ENCODE results near the gene ITGAD.

ITGAD gene

DNA sequence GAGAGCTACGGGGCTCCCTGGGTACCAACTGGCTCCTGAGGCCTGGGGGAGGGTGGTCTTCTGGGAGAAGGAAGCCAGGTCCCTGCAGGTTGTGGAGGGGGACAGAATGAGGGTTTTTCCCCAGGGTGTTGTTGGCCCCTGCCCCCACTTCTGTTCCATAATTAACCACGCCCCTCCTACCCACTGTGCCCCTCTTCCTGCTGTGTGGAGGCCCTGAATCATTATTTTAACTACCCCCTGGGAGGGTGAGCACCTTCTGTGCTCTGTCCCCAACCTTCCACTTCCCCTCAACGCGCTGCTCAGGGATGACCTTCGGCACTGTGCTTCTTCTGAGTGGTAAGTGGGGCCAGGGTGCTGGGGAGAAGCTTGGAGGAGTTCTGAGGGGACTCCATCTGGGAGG, at the start of gene ITGAD:
TSS of gene ITGAD (plus strand) at position 280 of the 400 bp plus-strand sequence. CDS start at position 306, 26 bp downstream.
- DNase-seq, result no peak

DNA sequence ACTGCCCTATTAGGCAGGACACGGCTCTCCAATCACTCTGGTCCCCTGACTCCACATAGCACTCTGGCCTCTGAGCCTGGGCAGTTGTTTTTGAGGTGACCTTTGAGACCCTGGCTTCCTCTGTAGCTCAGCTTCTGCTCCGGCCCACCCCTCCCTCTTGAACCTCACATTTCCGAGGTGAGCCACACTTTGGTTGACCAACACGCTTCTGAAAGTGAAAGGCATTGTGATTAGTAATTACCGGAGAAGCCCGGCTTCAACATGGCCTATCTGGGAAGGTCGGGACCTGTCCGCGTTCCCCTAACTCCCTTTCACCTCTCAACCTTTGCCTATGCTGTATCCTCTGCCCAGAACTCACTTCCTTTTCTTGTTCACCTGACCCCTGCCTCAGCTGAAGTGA, 48.4 kb upstream of the ITGAD start:
- no peak for DNase-seq

DNA sequence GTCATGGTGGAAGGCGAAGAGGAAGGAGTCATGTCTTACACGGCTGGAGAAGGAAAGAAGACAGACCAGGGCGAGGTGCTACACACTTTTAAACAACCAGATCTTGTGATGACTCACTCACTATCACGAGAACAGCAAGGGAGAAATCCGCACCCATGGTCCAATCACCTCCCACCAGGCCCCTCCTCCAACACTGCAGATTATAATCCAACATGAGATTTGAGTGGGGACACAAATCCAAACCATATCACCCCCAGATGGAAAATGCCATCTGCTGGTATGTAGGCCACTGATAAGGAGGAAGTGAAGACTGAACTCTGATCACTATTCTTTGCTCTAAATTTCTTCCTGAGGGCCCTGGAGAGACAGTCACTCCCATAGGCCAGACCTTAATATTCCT, 45.7 kb upstream of the ITGAD start:
- no peak for DNase-seq

DNA sequence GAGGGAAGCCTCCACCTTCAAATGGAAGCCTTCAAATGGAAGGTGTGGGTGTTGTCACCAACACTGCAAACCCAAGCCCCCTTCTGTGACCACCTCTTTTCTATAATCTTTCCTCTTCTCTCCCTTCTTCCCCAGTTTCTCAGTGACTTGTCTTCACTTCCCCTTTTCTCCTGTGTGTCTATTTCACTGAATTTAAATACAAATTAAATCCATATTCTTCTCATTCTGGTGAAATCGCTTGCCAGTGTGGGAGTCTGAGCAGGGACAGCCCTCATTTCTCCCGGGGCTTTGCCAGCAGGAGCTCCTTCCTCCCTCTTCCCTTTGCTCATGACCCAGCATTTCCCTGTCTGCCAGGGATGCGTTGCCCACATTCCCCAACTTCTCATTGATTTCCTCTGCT, 44.6 kb upstream of the ITGAD start:
- no peak for DNase-seq

DNA sequence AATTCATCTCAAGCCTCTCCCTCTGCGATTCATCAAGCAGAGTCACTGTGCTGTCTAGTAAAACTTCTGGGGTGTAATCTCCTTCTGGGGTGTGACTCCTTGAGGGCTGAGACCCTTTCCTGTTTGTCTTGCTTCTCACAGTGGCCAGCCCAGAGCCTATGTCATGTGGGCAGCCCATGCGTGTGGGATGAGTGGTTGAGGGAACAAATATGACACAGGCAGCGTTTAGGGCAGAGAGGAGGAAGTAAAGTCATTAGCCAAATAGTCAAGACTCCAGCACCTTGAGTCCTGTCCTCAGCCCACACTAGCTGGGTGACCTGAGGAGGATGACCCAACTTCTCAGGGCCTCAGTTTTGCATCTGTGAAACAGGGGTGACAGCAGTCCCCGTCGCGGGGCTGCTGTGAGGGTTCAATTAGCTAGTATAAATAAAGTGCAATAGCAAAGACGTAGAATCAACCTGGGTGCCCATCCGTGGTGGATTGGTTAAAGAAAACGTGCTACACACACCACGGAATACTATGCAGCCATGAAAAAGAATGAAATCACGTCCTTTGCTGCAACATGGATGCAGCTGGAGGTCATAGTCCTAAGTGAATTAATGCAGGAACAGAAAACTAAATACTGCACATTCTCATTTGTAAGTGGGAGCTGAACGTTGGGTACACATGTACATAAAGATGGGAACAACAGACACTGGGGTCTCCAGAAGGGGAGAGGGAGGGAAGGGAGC, 42.7 kb upstream of the ITGAD start:
- no peak for DNase-seq

DNA sequence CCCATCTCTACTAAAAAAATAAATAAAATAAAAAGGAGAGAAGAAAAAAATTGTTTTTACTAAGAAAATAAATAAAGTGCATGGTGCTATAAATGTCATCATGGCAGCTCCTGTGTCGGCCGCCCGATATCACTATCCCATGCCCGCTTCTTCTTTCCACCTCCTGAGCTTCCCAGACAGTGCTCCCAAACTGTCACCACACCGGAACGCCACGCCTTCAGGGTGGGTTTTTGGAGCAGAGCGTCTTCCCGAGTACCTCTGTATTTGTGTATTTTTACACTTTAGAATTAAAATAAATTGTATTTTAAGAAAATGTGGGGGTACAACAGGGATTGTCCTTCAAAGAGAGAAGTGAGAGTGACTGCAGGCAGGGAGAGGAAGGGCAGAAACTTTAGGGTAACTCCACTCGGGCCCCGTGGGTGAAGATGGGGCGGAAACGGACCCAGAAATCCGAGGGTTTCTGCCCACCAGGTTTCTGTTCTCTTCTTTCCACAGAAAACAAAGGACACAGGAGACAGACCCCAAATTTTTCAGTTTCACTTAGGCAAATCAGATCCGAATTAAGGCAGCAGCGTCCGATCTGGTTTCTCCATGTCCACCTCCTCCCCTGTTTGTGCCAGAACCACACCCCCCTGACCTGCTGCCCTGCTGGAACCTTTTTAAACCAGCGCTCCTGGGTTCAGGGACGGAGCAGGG, 41.7 kb upstream of the ITGAD start:
- DNase-seq, result no peak

DNA sequence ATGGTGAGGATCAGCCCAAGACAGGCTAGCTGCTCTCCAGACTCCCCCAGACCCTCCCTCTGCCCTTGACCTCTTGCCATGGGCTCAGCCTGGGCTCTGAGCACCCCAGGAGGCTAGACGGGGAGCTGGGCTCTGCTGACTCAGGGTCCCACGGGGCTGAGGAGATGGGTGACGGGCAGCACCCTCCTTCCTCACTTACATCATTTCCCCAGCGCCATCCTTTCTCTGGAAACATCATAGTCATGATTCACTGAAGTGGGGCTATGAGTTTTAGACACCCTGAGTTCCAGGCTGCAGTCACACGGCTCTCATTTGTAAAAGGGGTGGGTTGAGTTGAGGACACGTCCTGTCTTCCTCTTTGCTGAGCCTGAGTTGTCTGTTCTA, 41.2 kb upstream of the ITGAD start:
- no peak for DNase-seq

DNA sequence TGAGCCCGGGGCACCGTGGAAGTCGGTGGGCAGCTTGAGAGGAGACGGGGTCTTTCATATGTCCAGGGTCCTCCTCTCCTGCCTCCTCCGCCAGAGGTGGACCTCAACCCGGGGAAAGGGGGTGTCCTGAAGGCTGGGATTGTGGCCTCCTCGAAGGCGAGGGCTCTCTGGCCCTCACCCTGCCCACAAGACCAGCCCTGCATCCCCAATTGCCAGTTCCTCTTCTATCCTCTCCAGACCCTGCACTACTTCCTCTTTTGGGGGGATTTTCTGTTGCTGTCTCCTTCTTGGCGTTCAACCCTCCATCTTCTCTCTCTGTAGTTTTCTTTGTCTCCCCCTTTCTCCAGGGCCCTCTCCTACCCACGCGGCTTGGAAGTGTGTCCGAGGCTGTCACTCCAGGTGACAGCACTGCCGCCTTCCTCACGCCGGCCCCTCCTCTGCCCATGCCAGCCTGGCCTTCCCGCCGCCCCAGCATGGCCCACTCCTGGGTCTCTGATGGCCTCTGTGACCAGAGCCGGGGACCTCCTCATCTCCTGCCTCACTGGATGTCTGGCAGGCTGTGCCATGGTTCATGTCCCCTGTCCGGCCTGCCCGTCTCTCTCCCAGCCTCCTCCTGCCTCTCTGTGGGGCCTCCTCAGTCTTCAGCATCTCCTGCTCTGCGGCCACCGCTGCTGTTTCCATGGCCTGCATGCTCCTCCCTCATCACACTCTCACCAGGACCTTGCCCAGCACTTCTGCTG, 40.6 kb upstream of the ITGAD start:
- no peak for DNase-seq

DNA sequence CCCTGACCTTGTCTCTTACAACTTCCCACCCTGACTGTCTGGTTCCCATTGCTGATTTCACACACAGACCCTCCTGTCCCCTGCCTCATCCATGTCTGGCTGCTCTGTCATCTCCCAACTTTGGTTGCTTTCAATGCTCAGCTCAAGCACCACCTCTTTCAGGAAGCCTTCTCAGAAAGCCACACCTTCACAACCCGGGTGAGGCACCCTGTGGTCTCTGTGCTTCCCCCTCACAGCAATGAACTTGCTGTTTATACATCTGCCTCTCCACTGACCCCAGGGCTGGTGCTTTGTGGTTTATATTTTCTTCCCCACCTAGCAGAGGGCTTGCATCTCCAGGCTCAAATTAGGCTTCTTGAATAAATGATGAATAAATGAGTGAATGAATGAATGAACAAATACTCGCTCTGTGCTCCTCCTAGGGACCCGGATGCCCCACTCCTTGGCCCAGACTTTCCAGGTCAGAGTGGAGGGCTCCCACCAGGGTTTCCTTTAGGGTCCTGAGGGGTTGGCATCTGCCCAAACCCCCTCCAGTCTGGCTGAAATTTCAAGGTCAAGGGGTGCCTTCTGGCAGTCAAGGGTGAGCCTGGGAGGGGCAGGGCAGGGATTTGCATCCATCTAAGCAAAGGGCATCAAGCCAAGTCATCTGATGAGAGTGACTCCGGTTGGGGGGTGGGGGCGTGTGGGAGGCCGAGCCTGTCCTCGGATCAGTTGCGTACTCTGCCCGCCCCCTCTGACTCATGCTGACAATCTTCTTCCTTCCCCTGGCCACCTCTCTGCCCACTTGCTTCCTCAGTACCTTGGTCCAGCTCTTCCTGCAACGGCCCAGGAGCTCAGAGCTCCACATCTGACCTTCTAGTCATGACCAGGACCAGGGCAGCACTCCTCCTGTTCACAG, 38.5 kb upstream of the ITGAD start, which contains the start of gene ITGAX:
TSS of gene ITGAX (plus strand) at position 783 of the 898 bp plus-strand sequence. CDS start at position 862, 79 bp downstream.
- DNase-seq, result no peak

DNA sequence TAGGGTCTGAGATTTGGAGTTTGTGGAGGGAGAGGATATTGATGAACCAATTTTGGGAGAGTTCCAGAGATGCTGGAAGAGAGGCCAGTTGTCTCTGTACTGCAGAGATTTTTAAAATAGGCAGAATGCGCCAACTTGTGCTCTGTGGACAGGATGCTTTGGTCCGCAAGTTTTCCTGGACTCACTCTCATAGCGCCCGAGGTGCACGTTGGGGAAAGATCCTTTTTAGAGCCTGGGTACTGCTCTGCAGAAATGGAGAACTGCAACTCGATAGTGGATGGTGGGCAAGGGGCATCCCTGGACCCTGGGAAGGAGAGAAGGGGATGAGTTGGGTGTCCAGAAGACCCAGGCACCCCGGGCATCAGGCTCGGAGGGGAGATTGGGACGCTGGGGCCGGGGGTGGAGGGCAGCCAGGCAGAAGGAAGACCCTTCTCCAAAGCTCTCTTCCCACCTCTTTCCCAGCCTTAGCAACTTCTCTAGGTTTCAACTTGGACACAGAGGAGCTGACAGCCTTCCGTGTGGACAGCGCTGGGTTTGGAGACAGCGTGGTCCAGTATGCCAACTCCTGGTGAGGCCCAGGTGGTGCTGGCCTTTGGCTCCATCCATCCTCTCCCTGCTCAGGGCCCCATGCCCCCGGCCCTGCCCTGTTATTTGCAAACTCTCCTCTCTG, 37.6 kb upstream of the ITGAD start:
- DNase-seq, result no peak

DNA sequence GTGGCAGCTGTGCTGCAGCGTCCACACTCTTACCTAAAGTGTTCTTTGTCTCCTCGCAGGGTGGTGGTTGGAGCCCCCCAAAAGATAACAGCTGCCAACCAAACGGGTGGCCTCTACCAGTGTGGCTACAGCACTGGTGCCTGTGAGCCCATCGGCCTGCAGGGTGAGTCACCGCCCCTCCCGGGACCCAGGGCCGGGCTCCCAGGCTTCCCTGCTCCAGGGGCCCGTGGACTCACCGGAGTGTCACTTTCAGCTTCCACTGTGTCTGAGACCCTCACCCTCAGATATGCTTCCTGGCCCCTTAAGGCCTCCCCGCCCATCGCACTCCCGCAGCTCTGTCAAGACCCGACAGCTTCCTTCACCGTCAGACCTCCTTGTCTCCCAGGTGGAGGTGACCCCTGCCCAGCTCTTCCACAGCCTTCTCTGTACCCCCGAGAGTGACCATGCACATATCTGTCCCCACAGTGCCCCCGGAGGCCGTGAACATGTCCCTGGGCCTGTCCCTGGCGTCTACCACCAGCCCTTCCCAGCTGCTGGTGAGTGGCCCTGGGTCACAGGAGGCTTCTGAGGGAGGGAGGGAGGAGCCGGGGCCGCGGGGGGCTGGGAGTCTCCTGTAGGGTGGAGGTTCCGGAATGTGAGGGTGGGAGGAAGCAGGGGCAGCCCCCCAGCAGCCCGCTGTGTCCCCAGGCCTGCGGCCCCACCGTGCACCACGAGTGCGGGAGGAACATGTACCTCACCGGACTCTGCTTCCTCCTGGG, 36.4 kb upstream of the ITGAD start:
- DNase-seq, result no peak

DNA sequence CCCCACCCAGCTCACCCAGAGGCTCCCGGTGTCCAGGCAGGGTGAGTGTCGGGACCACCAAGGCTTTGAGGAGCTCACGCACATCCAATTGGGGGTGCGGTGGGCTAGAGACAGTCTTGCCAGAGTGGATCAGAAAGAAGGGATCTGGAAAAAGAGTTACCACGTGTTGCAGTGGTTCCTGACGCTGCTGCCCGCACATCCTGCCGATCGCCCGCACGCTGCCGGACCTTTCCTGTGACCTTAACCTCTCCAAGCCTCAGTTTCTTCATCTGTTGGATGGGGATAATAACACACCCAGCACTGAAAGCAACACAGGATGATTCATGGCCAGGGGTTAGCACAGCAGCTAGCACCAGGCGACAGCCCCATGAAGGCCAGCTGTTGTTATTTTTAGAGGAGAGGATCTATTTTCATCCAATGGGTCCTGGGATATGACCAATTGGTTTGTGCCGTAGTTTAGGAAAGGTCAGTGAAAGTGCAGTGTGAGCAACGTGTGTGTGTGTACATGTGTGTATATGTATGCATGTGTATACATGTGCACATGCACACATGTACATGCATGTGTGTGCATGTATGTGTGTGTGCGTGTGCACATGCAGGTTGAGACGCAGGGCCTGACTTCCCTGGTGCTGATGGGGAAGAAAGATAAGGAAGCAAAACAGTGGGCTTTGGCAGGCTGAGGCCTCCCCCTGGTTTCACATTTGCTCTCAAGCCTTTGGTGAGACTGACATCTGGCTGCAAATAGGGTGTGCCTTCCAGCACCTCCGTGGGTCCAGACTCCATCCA, 35.6 kb upstream of the ITGAD start:
- DNase-seq, result no peak

DNA sequence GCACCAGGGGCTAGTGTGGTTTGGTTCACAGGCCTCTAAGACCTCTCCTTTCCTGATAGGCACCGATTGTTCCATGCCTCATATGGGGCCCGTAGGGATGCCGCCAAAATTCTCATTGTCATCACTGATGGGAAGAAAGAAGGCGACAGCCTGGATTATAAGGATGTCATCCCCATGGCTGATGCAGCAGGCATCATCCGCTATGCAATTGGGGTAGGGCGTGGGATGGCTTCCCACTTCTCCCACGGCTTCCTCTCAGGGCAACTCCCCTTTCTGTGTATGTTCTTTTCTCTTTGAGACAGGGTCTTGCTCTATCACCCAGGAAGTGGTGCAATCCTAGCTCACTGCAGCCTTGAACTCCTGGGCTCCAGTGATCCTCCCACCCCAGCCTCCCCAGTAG, 32.9 kb upstream of the ITGAD start:
- DNase-seq, result no peak

DNA sequence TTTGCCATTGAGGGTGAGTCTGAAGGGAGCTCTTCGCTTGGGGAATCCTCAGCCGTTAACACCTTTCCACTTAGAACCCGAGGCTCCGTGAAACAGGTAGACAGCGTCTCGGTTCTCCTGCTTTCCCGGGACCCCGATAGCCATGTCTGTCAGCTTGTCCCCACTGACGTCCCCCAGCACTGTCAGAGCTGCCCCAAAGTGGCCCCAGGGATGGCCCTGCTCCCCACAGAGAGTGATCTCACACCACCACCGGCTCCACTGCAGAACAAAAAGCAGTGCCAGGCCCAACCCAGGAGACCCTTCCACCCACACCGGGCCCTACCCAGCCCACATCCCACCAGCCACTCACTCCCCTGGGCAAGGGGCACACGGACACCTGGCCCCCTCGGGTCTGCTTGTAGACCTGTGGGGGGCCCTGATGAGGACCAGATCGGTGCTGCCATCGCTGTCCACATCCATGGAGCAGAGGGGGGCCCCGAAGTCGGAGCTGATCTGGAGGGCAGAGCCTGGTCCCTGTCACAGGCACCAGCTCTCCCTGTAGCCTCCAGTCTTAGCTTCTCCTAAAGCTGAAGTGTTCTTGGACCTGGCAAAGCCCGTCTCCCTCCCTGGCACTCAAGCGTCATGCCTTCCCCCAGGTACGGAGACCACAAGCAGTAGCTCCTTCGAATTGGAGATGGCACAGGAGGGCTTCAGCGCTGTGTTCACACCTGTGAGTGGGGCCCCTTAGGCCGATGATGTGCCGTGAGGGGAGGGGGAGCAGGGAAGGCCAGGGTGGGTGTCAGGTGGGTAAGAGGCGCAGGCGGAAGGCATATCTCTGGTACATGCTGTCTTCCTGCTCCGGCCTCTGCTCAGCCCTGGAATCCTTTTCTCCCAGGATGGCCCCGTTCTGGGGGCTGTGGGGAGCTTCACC, 31.7 kb upstream of the ITGAD start:
- DNase-seq, result no peak

DNA sequence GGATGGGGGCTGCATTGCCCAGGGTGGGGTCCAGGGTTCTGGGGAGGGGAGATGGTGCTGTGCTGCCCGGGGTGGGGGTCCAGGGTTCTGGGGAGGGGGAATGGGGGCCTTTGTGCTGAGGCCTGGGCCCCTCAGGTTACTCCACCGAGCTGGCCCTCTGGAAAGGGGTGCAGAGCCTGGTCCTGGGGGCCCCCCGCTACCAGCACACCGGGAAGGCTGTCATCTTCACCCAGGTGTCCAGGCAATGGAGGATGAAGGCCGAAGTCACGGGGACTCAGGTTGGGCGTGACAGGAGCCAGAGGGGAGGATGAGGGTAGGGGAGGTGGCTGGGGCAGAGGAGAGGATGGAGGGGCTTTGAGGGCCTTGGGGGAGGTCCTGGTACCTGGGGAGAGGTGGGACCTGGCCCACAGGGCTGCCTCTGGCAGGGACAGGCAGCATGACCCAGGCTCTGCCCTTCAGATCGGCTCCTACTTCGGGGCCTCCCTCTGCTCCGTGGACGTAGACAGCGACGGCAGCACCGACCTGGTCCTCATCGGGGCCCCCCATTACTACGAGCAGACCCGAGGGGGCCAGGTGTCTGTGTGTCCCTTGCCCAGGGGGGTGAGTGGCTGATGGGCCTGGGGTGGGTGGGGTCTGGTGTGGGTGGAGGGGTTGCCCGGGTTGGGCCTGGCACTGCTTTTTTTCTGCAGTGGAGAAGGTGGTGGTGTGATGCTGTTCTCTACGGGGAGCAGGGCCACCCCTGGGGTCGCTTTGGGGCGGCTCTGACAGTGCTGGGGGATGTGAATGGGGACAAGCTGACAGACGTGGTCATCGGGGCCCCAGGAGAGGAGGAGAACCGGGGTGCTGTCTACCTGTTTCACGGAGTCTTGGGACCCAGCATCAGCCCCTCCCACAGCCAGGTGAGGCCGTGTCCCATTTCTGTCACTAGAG, 30.4 kb upstream of the ITGAD start:
- no peak for DNase-seq

DNA sequence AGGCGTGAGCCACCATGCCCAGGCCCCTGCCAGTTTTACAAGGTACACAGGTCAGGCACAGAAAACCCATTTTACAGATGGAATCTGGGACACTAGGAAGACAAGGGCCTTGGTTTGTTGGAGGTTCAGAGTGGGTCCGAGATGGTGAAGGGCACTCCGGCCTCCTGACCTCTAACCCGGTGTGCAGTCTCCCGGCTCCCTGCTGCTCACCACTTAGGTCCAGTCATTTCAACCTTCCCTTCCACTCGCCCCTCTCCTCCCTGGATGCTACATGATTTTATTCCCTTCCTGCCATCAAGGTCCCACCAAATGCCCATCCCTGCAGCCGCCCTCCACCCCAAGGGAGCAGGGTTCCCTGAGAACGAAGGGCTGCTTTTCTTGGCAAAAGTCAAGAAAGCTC, 29.4 kb upstream of the ITGAD start:
- no peak for DNase-seq

DNA sequence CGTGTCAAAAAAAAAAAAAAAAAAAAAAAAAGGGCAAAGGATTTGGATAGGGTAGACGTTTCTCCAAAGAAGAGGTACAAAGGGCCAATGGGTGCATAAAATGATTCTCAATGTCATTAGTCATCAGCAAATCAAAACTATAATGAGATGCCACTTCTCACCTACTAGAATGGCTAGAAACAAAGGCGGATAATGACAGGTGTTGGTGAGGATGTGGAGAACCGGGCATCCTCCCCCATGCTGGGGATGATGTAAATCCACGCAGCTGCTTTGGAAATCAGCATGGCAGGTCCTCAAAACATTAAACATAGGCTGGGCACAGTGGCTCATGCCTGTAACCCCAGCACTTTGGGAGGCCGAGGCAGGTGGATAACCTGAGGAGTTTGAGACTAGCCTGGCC, 28.7 kb upstream of the ITGAD start:
- DNase-seq, result no peak

DNA sequence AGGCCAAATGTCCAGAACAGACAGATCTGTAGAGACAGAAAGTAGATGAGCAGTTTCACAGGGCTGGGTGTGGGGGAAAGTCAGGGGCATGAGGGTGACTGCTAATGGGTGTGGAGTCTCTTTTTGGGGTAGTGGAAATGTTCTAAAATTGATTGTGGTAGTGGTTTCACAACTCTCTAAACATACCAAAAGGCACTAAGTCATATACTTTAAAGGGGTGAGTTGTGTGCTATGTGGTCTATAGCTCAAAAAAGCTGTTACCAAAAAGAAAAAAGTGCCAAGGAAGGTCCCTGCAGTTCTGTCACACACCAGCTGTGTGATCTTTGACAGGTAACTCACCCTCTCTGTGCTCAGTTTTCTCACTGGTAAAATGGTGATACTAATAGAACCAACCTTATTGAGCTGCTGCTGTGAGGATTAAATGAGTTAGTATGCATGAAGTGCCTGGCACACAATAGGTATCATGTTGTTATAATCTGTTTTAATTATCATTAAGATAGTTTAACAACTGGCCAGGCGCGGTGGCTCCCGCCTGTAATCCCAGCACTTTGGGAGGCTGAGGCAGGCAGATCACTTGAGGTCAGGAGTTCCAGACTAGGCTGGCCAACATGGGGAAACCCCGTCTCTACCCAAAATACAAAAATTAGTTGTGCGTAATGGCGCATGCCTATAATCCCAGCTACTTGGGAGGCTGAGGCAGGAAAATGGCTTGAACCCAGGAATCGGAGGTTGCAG, 27.8 kb upstream of the ITGAD start:
- DNase-seq, result no peak

Measured in NCI-H345 (cell line).